ENCODE data around the gene ACCSL. TPM values are rescaled to one million over a fixed set of nuclear protein-coding genes. Genes with fewer than 3 reads are reported as not detected.
A peak's percentile ranks its signal among the peaks of the same experiment; 100 is the strongest.

The ACCSL gene
- total RNA-seq, 4 donors from 2014 or later: 0.60 TPM; not detected in 3

DNA sequence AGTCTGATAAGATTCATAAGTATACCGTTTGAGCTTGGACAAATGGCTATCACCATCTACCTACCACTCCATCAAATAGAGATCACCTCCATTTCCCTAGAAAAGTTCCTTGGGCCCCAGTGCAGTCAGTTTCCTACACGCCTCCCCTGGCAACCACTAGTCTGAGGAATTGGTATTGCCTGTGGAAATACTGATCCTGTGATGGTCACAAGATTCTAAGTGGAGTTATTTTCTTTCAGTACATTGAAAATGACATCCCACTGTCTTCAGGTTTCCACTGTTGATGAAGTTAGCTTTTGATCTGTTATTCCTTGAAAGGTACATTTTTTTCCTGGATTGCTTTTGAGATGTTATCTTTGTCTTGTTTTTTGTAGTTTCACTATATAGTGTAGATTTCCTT lies 4.6 kb upstream of the ACCSL start:
- H3K27me3 ChIP-seq: peaks cover 3% of the 10 kb centered on the region
- no peak overlapping the region for H3K27ac ChIP-seq
- no peaks in the 10 kb centered on the region for H3K4me1 ChIP-seq
- DNase-seq (ENCODE audit: low spot score in 2 of 2): no peak
- no peaks in the 10 kb centered on the region for H3K36me3 ChIP-seq
- TF ChIP-seq, protein P1, sequence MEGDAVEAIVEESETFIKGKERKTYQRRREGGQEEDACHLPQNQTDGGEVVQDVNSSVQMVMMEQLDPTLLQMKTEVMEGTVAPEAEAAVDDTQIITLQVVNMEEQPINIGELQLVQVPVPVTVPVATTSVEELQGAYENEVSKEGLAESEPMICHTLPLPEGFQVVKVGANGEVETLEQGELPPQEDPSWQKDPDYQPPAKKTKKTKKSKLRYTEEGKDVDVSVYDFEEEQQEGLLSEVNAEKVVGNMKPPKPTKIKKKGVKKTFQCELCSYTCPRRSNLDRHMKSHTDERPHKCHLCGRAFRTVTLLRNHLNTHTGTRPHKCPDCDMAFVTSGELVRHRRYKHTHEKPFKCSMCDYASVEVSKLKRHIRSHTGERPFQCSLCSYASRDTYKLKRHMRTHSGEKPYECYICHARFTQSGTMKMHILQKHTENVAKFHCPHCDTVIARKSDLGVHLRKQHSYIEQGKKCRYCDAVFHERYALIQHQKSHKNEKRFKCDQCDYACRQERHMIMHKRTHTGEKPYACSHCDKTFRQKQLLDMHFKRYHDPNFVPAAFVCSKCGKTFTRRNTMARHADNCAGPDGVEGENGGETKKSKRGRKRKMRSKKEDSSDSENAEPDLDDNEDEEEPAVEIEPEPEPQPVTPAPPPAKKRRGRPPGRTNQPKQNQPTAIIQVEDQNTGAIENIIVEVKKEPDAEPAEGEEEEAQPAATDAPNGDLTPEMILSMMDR (IDR thresholded peaks at IDR 0.05): no peak
- TF ChIP-seq POLR2AphosphoS5 (IDR thresholded peaks at IDR 0.05): no peak
- TF ChIP-seq EP300 (IDR thresholded peaks at IDR 0.05): no peak
- TF ChIP-seq POLR2A (IDR thresholded peaks at IDR 0.05): no peak
- no peak overlapping the region for H3K4me3 ChIP-seq
- H3K9me3 ChIP-seq: peaks cover 5% of the 10 kb centered on the region
- WGBS: 81% methylated on average over 2 of the region's 2 CpGs

DNA sequence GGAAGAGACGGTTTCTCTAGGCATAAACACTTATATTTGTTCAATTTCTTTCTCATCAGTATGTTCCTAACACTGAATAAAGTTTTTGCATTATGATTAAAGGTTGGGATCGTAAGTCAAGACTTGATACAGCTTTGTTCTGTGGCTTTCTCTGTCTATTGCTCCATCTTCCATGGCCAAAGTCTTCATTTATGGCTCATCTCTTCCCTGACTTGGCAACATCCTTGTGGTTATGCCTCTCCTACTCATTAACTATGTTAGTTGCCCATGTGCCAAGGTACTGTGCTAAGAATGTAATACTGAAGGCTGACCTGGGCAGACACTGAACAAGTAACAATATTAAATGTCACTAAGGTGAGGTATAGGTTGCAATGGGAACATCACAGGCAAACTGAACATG lies 1.6 kb upstream of the ACCSL start:
- no peak for DNase-seq (ENCODE audit: low spot score in 2 of 2)
- H3K27me3 ChIP-seq: no peaks in the 10 kb centered on the region
- no peak overlapping the region for H3K4me3 ChIP-seq
- no peaks in the 10 kb centered on the region for H3K36me3 ChIP-seq
- H3K9me3 ChIP-seq: peaks cover 3% of the 10 kb centered on the region
- no peak for TF ChIP-seq EP300 (IDR thresholded peaks at IDR 0.05)
- TF ChIP-seq POLR2A (IDR thresholded peaks at IDR 0.05): no peak
- TF ChIP-seq POLR2AphosphoS5 (IDR thresholded peaks at IDR 0.05): no peak
- TF ChIP-seq, protein P1 (IDR thresholded peaks at IDR 0.05): no peak
- H3K27ac ChIP-seq: no peak overlapping the region
- H3K4me1 ChIP-seq: no peaks in the 10 kb centered on the region
- 91% methylated on average over 2 of the region's 2 CpGs for whole genome bisulfite sequencing

DNA sequence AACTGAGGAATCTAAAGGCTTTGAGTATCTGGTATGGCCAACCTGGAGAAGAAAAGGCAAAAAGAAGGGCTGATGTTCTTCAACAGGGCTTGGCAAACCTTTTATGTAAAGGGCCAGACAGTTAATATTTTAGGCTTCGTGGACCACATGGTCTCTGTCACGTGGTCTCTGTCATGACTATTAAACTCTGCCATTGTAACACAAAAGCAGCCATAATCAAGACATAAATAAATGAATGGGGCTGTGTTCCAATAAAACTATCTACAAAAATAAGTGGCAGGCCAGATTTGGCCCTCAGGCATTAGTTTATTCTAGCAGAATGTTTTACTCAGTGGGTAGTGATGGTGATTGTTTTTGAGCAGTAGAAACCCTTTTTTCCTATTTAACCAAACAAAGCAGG lies 483 bp upstream of the ACCSL start:
- H3K9me3 ChIP-seq: no peaks in the 10 kb centered on the region
- 71% methylated on average over 2 of the region's 2 CpGs for WGBS
- no peaks in the 10 kb centered on the region for H3K36me3 ChIP-seq
- DNase-seq (ENCODE audit: low spot score in 2 of 2): no peak
- TF ChIP-seq EP300 (IDR thresholded peaks at IDR 0.05) (no peak), POLR2AphosphoS5 (IDR thresholded peaks at IDR 0.05) (no peak), POLR2A (IDR thresholded peaks at IDR 0.05) (no peak)
- TF ChIP-seq, protein P1 (IDR thresholded peaks at IDR 0.05): no peak
- H3K27ac ChIP-seq: no peak overlapping the region
- no peaks in the 10 kb centered on the region for H3K27me3 ChIP-seq
- no peaks in the 10 kb centered on the region for H3K4me1 ChIP-seq
- no peak overlapping the region for H3K4me3 ChIP-seq

DNA sequence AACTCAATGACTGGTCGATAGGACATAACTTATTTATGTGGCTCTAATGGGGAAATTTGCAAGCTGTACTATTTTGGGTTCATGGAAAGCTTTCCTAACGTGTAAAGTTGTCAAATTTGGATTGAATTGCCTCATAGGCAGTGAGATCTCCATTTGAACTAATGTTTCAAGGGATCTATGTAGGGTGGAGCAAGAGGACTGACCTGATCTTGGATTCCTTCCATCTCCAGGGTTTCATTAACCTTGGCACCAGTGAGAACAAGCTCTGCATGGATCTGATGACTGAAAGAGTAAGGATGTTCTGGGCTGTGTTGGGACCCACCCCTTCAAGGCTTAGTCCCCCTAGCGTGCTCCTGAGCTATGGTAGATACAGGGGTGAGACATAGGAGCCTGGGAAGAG lies 2.1 kb downstream of the ACCSL start:
- Histone ChIP-seq H3K36me3 (no peaks in the 10 kb centered on the region), H3K27ac (no peak overlapping the region), H3K9me3 (no peaks in the 10 kb centered on the region), H3K4me1 (no peaks in the 10 kb centered on the region), H3K4me3 (no peak overlapping the region), H3K27me3 (no peaks in the 10 kb centered on the region)
- WGBS: 77% methylated on average over 3 of the region's 3 CpGs
- DNase-seq (ENCODE audit: low spot score in 2 of 2): peak in 1 of 2 donors; percentile 13
- TF ChIP-seq POLR2AphosphoS5 (IDR thresholded peaks at IDR 0.05) (no peak), POLR2A (IDR thresholded peaks at IDR 0.05) (no peak), EP300 (IDR thresholded peaks at IDR 0.05) (no peak)
- TF ChIP-seq, protein P1 (IDR thresholded peaks at IDR 0.05): no peak

DNA sequence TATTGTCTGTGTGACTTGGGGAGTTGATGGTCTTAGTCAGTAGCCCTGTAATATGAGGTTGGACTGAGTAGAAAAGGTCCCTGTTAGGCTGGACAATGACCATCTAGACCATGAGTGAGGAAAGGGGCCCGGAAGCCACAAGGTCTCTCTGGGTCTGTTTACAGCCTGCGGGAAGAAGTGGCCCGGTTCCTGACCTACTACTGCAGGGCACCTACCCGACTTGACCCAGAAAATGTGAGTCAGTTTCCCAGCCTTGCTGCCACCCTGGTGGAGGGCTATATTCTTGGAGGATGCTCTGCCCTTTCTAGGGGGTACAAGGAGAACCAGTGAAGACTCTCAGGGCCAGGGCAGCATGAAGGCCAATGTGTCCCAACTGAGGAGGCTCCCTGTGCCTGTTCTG lies 3.4 kb downstream of the ACCSL start:
- Histone ChIP-seq H3K4me3 (no peak overlapping the region), H3K9me3 (no peaks in the 10 kb centered on the region), H3K27ac (no peak overlapping the region), H3K27me3 (no peaks in the 10 kb centered on the region), H3K36me3 (no peaks in the 10 kb centered on the region), H3K4me1 (no peaks in the 10 kb centered on the region)
- TF ChIP-seq, protein P1 (IDR thresholded peaks at IDR 0.05): no peak
- TF ChIP-seq POLR2AphosphoS5 (IDR thresholded peaks at IDR 0.05): no peak
- TF ChIP-seq EP300 (IDR thresholded peaks at IDR 0.05): no peak
- TF ChIP-seq POLR2A (IDR thresholded peaks at IDR 0.05): no peak
- DNase-seq (ENCODE audit: low spot score in 2 of 2): peak in 1 of 2 donors; percentile 35
- WGBS: 90% methylated on average over 4 of the region's 4 CpGs

All from suprapubic skin (tissue), 4 donors.